Esophagus muscularis mucosa (tissue), 4 donors: ENCODE results near the gene SEC22A.

Experiments used
- CTCF ChIP-seq, 3 experiments: fragments of 200-600 bp in 2 of 3; fragments of 450-650 bp in 1 of 3; sonication (generic) in 2 of 3; IDR thresholded peaks; one replicate each; pipeline ENCODE4 v1.5.1; 2017 to 2019; ENCODE audit warnings: antibody characterized with exemption in 3 of 3, mild to moderate bottlenecking in 2 of 3, moderate library complexity in 1 of 3
- EP300 ChIP-seq: sonication (generic); formaldehyde crosslinking; IDR thresholded peaks from one replicate; pipeline ENCODE4 v1.6.1; 2017; ENCODE audit warnings: antibody characterized with exemption
- POLR2A ChIP-seq: fragments of 450-650 bp; IDR thresholded peaks from one replicate; pipeline ENCODE4 v1.6.1; 2017; ENCODE audit warnings: antibody characterized with exemption, moderate library complexity, mild to moderate bottlenecking, low read depth
- POLR2AphosphoS5 ChIP-seq, 2 donors: sonication (generic); formaldehyde crosslinking; IDR thresholded peaks; one replicate each; pipeline ENCODE4 v1.6.1; 2017; ENCODE audit warnings: antibody characterized with exemption in 2 of 2

- no peak for TF ChIP-seq CTCF (IDR thresholded peaks at IDR 0.05)
- TF ChIP-seq EP300: no peak
- no peak for TF ChIP-seq POLR2A
- no peak for TF ChIP-seq POLR2AphosphoS5 (IDR thresholded peaks at IDR 0.05)
Measured at GRCh38 chr3:123301331-123302184, 99.8 kb downstream of the SEC22A start.
